ENCODE data around the gene STK4. TPM values are rescaled to one million over a fixed set of nuclear protein-coding genes. Genes with fewer than 3 reads are reported as not detected.

STK4 gene
- total and polyA plus RNA-seq, 3 donors from 2014 or later: 24.9 to 42.7 (median 39.6) TPM

GRCh38 chr20:45032276-45032675, 66.0 kb downstream of the STK4 start:
- DNase-seq: no peak
- TF ChIP-seq POLR2A (IDR thresholded peaks at IDR 0.05): no peak
- TF ChIP-seq CTCF (IDR thresholded peaks at IDR 0.05): no peak
- H3K4me1 ChIP-seq: no peaks in the 10 kb centered on the region
- no peaks in the 10 kb centered on the region for H3K36me3 ChIP-seq (ENCODE audit: low read depth, missing control alignments)
- H3K9me3 ChIP-seq: no peaks in the 10 kb centered on the region
- intact Hi-C loops (cut with DNase I; ENCODE audit: low total_unique reads): no loop called here
- no peaks in the 10 kb centered on the region for H3K27me3 ChIP-seq
- no peak overlapping the region for H3K4me3 ChIP-seq
- no peak overlapping the region for H3K27ac ChIP-seq
- WGBS, 2 donors: 81 to 88% methylated on average over 2 of the region's 2 CpGs

GRCh38 chr20:45032781-45033180, 66.5 kb downstream of the STK4 start:
- Histone ChIP-seq H3K4me3 (no peak overlapping the region), H3K9me3 (no peaks in the 10 kb centered on the region), H3K4me1 (no peaks in the 10 kb centered on the region), H3K27ac (no peak overlapping the region), H3K36me3 (ENCODE audit: low read depth, missing control alignments) (no peaks in the 10 kb centered on the region), H3K27me3 (no peaks in the 10 kb centered on the region)
- no peak for DNase-seq
- 92% methylated on average over 3 of the region's 3 CpGs for WGBS, 2 donors
- TF ChIP-seq CTCF (IDR thresholded peaks at IDR 0.05) (no peak), POLR2A (IDR thresholded peaks at IDR 0.05) (no peak)
- intact Hi-C loops (cut with DNase I; ENCODE audit: low total_unique reads): no loop called here

GRCh38 chr20:45034436-45034835, 68.1 kb downstream of the STK4 start:
- Histone ChIP-seq H3K27me3 (no peaks in the 10 kb centered on the region), H3K4me1 (no peaks in the 10 kb centered on the region), H3K9me3 (no peaks in the 10 kb centered on the region), H3K4me3 (no peak overlapping the region), H3K36me3 (ENCODE audit: low read depth, missing control alignments) (no peaks in the 10 kb centered on the region), H3K27ac (no peak overlapping the region)
- no peak for DNase-seq
- intact Hi-C loops (cut with DNase I; ENCODE audit: low total_unique reads): no loop called here
- no peak for TF ChIP-seq POLR2A (IDR thresholded peaks at IDR 0.05)
- 96 to 100% methylated on average over 1 of the region's 1 CpG for WGBS, 2 donors

DNA sequence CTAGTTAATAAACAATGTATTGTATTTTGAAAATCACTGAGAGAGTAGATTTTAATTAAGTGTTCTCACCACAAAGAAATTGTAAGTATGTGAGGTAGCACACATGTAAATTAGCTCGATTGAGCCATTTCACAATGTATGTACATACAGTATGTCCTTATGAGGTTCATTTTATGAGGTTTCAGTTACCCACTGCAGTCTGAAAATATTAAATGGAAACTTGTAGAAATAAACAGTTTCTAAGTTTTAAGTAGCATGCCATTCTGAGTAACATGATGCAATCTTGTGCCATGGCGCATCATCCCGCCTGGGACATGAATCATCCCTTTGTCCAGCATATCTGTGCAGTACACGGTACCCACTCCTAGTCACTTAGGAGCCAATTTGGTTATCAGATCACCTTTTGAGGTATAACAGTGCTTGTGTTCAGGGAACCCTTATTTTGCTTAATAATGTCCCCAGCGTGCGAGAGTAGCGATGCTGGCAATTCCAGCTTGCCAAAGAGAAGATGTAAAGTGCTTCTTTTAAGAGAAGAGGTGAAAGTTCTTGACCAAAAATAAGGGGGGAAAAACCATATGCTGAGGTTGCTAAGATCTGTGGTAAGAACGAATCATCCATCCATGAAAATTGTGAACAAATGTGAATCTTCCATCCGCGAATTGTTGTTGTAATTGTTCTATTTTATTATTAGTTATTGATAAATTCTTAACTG, 69.9 kb downstream of the STK4 start:
- no peak overlapping the region for H3K4me3 ChIP-seq
- intact Hi-C loops (cut with DNase I; ENCODE audit: low total_unique reads): no loop called here
- no peak for TF ChIP-seq CTCF (IDR thresholded peaks at IDR 0.05)
- TF ChIP-seq POLR2A (IDR thresholded peaks at IDR 0.05): no peak
- H3K36me3 ChIP-seq (ENCODE audit: low read depth, missing control alignments): no peaks in the 10 kb centered on the region
- H3K4me1 ChIP-seq: no peaks in the 10 kb centered on the region
- DNase-seq: no peak
- H3K27ac ChIP-seq: no peak overlapping the region
- H3K27me3 ChIP-seq: no peaks in the 10 kb centered on the region
- H3K9me3 ChIP-seq: no peaks in the 10 kb centered on the region
- WGBS, 2 donors: 92 to 94% methylated on average over 10 of the region's 10 CpGs

- no peak for DNase-seq
- TF ChIP-seq POLR2A (IDR thresholded peaks at IDR 0.05) (no peak), CTCF (IDR thresholded peaks at IDR 0.05) (no peak)
- no peak overlapping the region for H3K4me3 ChIP-seq
- no peaks in the 10 kb centered on the region for H3K4me1 ChIP-seq
- intact Hi-C loops (cut with DNase I; ENCODE audit: low total_unique reads): no loop called here
- H3K36me3 ChIP-seq (ENCODE audit: low read depth, missing control alignments): no peaks in the 10 kb centered on the region
- H3K9me3 ChIP-seq: no peaks in the 10 kb centered on the region
- 88 to 92% methylated on average over 1 of the region's 1 CpG for WGBS, 2 donors
- no peaks in the 10 kb centered on the region for H3K27me3 ChIP-seq
- H3K27ac ChIP-seq: no peak overlapping the region
These were observed 70.7 kb downstream of the STK4 start for GRCh38 chr20:45037050-45037449.

Measured in testis (tissue), 3 donors.